MCF 10A (cell line): Measurements from ENCODE around the gene MAP4K5. TPM values are rescaled to one million over a fixed set of nuclear protein-coding genes. Genes with fewer than 3 reads are reported as not detected.

Experiments used
- BruUV-seq: library from RNA; stranded (reverse); fragments of 400-500 nt; replicated peaks from 2 replicates; lab custom pipeline; 2021; lab: Mats Ljungman, UMichigan
- CTCF ChIA-PET: fragments of 300-600 bp; sonication (Branson Sonifier 250); formaldehyde crosslinking; extraction: SDS; loops from one replicate; lab custom pipeline; 2021; ENCODE audit warnings: antibody characterized with exemption, inconsistent platforms; lab: Yijun Ruan, JAX
- POLR2A ChIA-PET: fragments of 300-600, 350-650 bp; sonication (Branson Sonifier 250); formaldehyde crosslinking; extraction: SDS; loops from one replicate; lab custom pipeline; 2020; ENCODE audit warnings: antibody characterized with exemption, inconsistent platforms; lab: Yijun Ruan, JAX
- DNase-seq: peaks from one replicate; pipeline ENCODE4 v3.0.0-alpha.2; 2018; ENCODE audit not compliant: unreplicated experiment
- H3K27ac Mint-ChIP-seq: one replicate; pipeline ENCODE4 v1.8.0; 2022; ENCODE audit warnings: mild to moderate bottlenecking, low read depth, mixed read lengths; ENCODE audit not compliant: unreplicated experiment
- H3K27me3 Mint-ChIP-seq: one replicate; pipeline ENCODE4 v1.8.0; 2022; ENCODE audit warnings: mixed read lengths; ENCODE audit not compliant: insufficient read depth, unreplicated experiment
- H3K36me3 Mint-ChIP-seq: one replicate; pipeline ENCODE4 v1.8.0; 2022; ENCODE audit warnings: mild to moderate bottlenecking, moderate library complexity, mixed read lengths; ENCODE audit not compliant: insufficient read depth, unreplicated experiment
- H3K4me1 Mint-ChIP-seq: one replicate; pipeline ENCODE4 v1.8.0; 2022; ENCODE audit warnings: mixed read lengths; ENCODE audit not compliant: insufficient read depth, unreplicated experiment
- H3K4me3 Mint-ChIP-seq: one replicate; pipeline ENCODE4 v1.8.0; 2022; ENCODE audit warnings: mild to moderate bottlenecking, moderate library complexity, mixed read lengths; ENCODE audit not compliant: unreplicated experiment
- H3K9me3 Mint-ChIP-seq: one replicate; pipeline ENCODE4 v1.8.0; 2022; ENCODE audit warnings: mixed read lengths; ENCODE audit not compliant: unreplicated experiment
- intact Hi-C: fragments of 100-400 bp; cut with micrococcal nuclease; formaldehyde crosslinking; loops from 2 replicates; pipeline ENCODE4 v1.14.1; 2022
- total RNA-seq: library from RNA; stranded (reverse); gene quantifications from 2 replicates; pipeline ENCODE4 v1.2.3, GENCODE V29; 2022
- TF ChIP-seq, protein P1 (sequence below): fragments of 200-600 bp; IDR thresholded peaks from one replicate; pipeline ENCODE4 v1.8.0; 2022; ENCODE audit warnings: antibody characterized with exemption, mild to moderate bottlenecking; ENCODE audit not compliant: unreplicated experiment

Gene MAP4K5
- total RNA-seq, 1 experiment from 2014 or later: 45.7 TPM

DNA sequence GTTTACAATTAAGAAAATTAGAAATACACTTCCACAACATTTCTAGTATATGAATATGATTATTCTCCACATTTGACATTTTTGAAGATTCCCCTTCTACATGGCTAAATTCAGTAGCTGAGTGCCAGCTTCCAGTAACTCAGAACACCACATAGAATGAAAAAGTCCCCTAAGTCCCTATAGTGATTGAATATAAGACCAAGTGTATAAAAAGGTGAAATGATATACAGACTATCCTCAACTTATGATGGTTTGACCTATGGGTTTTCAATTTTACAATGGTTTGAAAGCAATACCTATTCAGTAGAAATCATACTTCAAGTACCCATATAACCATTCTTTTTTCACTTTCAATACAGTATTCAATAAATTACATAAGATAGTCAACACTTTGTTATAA lies 43.4 kb upstream of the MAP4K5 start:
- BruUV-seq: no TSS peak
- no peak overlapping the region for H3K27ac Mint-ChIP-seq
- H3K27me3 Mint-ChIP-seq: no peaks in the 10 kb centered on the region
- TF ChIP-seq, protein P1, sequence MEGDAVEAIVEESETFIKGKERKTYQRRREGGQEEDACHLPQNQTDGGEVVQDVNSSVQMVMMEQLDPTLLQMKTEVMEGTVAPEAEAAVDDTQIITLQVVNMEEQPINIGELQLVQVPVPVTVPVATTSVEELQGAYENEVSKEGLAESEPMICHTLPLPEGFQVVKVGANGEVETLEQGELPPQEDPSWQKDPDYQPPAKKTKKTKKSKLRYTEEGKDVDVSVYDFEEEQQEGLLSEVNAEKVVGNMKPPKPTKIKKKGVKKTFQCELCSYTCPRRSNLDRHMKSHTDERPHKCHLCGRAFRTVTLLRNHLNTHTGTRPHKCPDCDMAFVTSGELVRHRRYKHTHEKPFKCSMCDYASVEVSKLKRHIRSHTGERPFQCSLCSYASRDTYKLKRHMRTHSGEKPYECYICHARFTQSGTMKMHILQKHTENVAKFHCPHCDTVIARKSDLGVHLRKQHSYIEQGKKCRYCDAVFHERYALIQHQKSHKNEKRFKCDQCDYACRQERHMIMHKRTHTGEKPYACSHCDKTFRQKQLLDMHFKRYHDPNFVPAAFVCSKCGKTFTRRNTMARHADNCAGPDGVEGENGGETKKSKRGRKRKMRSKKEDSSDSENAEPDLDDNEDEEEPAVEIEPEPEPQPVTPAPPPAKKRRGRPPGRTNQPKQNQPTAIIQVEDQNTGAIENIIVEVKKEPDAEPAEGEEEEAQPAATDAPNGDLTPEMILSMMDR: no peak
- peaks cover under 1% of the 10 kb centered on the region for H3K9me3 Mint-ChIP-seq
- H3K4me1 Mint-ChIP-seq: peaks cover 11% of the 10 kb centered on the region
- POLR2A ChIA-PET: interaction anchor here (1.2 kb wide), 1 partner anchor 15 kb away, joined by 4 read pairs; no protein-coding TSS in a partner anchor
- DNase-seq: no peak
- no peaks in the 10 kb centered on the region for H3K36me3 Mint-ChIP-seq
- intact Hi-C loops: no loop called here
- CTCF ChIA-PET: interaction anchor here (1.4 to 2.1 kb wide), 2 partner anchors 25 to 32 kb away, joined by 4 to 5 read pairs; no protein-coding TSS in a partner anchor
- no peak overlapping the region for H3K4me3 Mint-ChIP-seq

DNA sequence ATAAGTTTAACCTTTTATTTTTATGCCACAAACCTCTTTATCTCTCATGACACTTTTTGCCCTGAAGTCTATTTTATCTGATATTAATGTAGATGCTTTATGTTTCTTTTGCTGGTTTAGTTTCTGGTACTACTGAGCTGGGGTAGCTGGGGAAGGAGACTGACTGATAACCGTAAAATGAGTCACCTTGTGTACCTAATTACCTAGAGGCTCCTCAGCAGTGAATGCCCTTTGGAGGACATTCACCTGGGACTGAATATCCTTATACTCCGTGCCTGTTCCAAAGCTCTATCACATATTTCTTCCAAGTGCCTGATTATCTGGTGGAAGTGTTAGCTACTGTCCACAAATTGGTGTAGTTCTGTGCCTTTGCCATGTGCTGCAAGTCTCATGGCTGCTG lies 41.5 kb upstream of the MAP4K5 start:
- Mint-ChIP-seq H3K9me3 (peaks cover 14% of the 10 kb centered on the region), H3K4me1 (peaks cover 11% of the 10 kb centered on the region), H3K36me3 (no peaks in the 10 kb centered on the region), H3K27me3 (no peaks in the 10 kb centered on the region), H3K4me3 (no peak overlapping the region), H3K27ac (no peak overlapping the region)
- TF ChIP-seq, protein P1: no peak
- intact Hi-C loops: no loop called here
- no TSS peak for BruUV-seq
- DNase-seq: peak; percentile 3
- POLR2A ChIA-PET: interaction anchor here (1.0 to 3.5 kb wide), 2 partner anchors 13 to 30 kb away, joined by 3 to 21 read pairs; partner anchors contain the start of gene ATL1
- CTCF ChIA-PET: interaction anchor here (0.7 to 1.0 kb wide), 3 partner anchors 33 to 202 kb away, joined by 3 to 4 read pairs (median 3); no protein-coding TSS in a partner anchor

DNA sequence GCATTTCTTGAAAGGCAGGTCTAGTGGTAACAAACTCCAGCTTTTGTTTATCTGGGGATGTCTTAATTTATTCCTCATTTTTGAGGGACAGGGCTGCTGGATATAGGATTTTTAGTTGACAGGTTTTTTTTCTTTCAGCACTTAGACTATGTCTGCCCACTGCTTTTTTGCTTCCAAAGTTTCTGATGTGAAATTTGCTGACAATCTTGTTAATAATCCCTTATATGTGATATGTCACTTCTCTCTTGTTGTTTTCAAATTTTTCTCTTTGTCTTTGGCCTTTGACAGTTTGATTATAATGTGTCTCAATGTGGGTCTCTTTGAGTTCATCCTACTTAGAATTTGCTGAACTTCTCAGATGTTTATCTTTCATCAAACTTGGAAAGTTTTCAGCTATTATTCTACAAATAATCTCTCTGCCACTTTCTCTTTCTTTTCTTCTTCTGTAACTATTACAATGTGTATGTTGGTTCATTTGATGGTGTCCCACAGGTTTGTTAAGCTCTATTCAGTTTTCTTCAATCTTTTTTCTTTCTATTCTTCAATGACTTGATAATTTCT lies 37.4 kb upstream of the MAP4K5 start:
- peaks cover 6% of the 10 kb centered on the region for H3K4me1 Mint-ChIP-seq
- intact Hi-C loops: no loop called here
- no TSS peak for BruUV-seq

DNA sequence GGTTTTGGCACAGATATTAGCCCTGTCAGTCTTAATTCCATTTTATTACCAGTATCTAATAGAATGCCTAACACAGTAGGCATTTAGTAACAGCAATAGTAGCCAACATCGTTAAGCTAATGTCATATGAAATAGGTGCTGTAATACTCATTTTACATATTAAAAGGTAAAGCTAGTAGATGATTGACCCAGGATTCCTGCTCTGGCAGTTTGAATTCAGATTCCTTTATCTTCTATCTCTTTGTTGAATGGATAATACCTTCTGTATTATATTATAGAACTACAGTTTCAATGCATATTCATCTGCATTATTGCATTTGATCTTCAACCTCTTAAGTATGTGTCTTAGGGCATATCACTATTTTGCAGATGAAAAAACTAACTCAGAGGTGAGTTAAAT lies 30.5 kb upstream of the MAP4K5 start:
- POLR2A ChIA-PET: interaction anchor here (0.7 to 2.0 kb wide), 2 partner anchors 20 to 511 kb away, joined by 3 to 4 read pairs; no protein-coding TSS in a partner anchor
- no peaks in the 10 kb centered on the region for H3K27me3 Mint-ChIP-seq
- H3K4me3 Mint-ChIP-seq: no peak overlapping the region
- no peaks in the 10 kb centered on the region for H3K9me3 Mint-ChIP-seq
- CTCF ChIA-PET: interaction anchor here (1.9 to 2.0 kb wide), 2 partner anchors 20 to 213 kb away, joined by 7 to 8 read pairs; no protein-coding TSS in a partner anchor
- intact Hi-C loops: no loop called here
- no peaks in the 10 kb centered on the region for H3K36me3 Mint-ChIP-seq
- H3K4me1 Mint-ChIP-seq: peaks cover 10% of the 10 kb centered on the region
- no TSS peak for BruUV-seq
- DNase-seq: no peak
- no peak overlapping the region for H3K27ac Mint-ChIP-seq
- TF ChIP-seq, protein P1: no peak

More for the DNA sequence above, 37.4 kb upstream of the MAP4K5 start:
- DNase-seq: no peak
- Mint-ChIP-seq H3K36me3 (no peaks in the 10 kb centered on the region), H3K4me3 (no peak overlapping the region), H3K27me3 (no peaks in the 10 kb centered on the region), H3K9me3 (peaks cover 14% of the 10 kb centered on the region), H3K27ac (no peak overlapping the region)
- TF ChIP-seq, protein P1: no peak
- POLR2A ChIA-PET: interaction anchor here (0.6 to 1.6 kb wide), 4 partner anchors 10 to 207 kb away, joined by 3 to 15 read pairs (median 4); partner anchors contain the start of gene ATL1
- CTCF ChIA-PET: interaction anchor here (0.6 to 1.5 kb wide), 4 partner anchors 25 to 288 kb away, joined by 3 to 5 read pairs (median 3); no protein-coding TSS in a partner anchor
